Sigmoid colon (tissue), 7 donors: ENCODE measurements around the gene CHSY3. TPM values are rescaled to one million over a fixed set of nuclear protein-coding genes. Genes with fewer than 3 reads are reported as not detected.

Source experiments
- DNase-seq: peaks from one replicate; pipeline ENCODE4 v3.0.0-alpha.2; 2019
- H3K27ac ChIP-seq, 4 donors: fragments of 200-600 bp; sonication (generic); one replicate each; pipeline ENCODE4 v1.5.1; 2016 to 2019; ENCODE audit warnings: mild to moderate bottlenecking in 1 of 4
- H3K27me3 ChIP-seq, 3 donors: fragments of 200-600 bp; sonication (generic); one replicate each; pipeline ENCODE4 v1.5.1; 2019; ENCODE audit warnings: mild to moderate bottlenecking in 1 of 3
- H3K36me3 ChIP-seq, 4 donors: fragments of 200-600 bp; sonication (generic); one replicate each; pipeline ENCODE4 v1.5.1; 2016 to 2019
- H3K4me1 ChIP-seq, 4 donors: fragments of 200-600 bp; sonication (generic); one replicate each; pipeline ENCODE4 v1.5.1; 2017 to 2019
- H3K4me3 ChIP-seq, 4 donors: fragments of 200-600 bp; sonication (generic); one replicate each; pipeline ENCODE4 v1.5.1; 2017 to 2019; ENCODE audit warnings: mild to moderate bottlenecking in 2 of 4, moderate library complexity in 1 of 4
- H3K9me3 ChIP-seq, 4 donors: fragments of 200-600 bp in 3 of 4; sonication (generic) in 3 of 4; one replicate each; pipeline versions ENCODE4 v1.5.1 to v1.6.1; 2013 to 2019
- CTCF ChIP-seq, 4 experiments: fragments of 450-650 bp in 3 of 4; fragments of 200-600 bp in 1 of 4; IDR thresholded peaks; one replicate each; pipeline ENCODE4 v1.5.1; 2016 to 2019; ENCODE audit warnings: antibody characterized with exemption in 4 of 4, mild to moderate bottlenecking in 3 of 4, moderate library complexity in 2 of 4
- EP300 ChIP-seq, 4 donors: sonication (generic); formaldehyde crosslinking; IDR thresholded peaks; one replicate each; pipeline ENCODE4 v1.6.1; 2017; ENCODE audit warnings: antibody characterized with exemption in 4 of 4
- POLR2A ChIP-seq, 2 donors: fragments of 450-650 bp; IDR thresholded peaks; one replicate each; pipeline ENCODE4 v1.6.1; 2016; ENCODE audit warnings: antibody characterized with exemption in 2 of 2, mild to moderate bottlenecking in 2 of 2, moderate library complexity in 2 of 2
- POLR2AphosphoS5 ChIP-seq, 4 donors: sonication (generic); formaldehyde crosslinking; IDR thresholded peaks; one replicate each; pipeline ENCODE4 v1.6.1; 2017; ENCODE audit warnings: antibody characterized with exemption in 4 of 4
- WGBS, 2 donors: extraction: QIAGEN DNeasy Blood & Tissue Kit; methylation state at CpG; one replicate each; pipeline ENCODE4 v1.1.7; 2013; 5-methylcytosine and 5-hydroxymethylcytosine counted together
- intact Hi-C: fragments of 100-400 bp; cut with DNase I; formaldehyde crosslinking; loops from one replicate; pipeline ENCODE4 v1.15.1; 2023
- polyA plus RNA-seq, 3 donors: library from polyadenylated mRNA; stranded (reverse); fragments of 200-250 nt; gene quantifications; one replicate each; pipeline ENCODE4 v1.2.3, GENCODE V29; 2013
- total RNA-seq, 4 donors: library from RNA; depleted of rRNA; stranded (reverse); fragments of >200 nt; gene quantifications; one replicate each; pipeline ENCODE4 v1.1.0, GENCODE V29; 2016
- donor health status: healthy with polysubstance abuse.
- donor health status: Bipolar disorder and iron deficiency.
- donor health status: healthy.

CHSY3 gene
- total and polyA plus RNA-seq, 7 donors, result under 0.01 to 3.3 (median 1.2) TPM; not detected in 1

- Histone ChIP-seq H3K27ac (no peak overlapping the region), H3K27me3 (no peaks in the 10 kb centered on the region), H3K9me3 (no peaks in the 10 kb centered on the region), H3K4me1 (no peaks in the 10 kb centered on the region), H3K4me3 (no peak overlapping the region), H3K36me3 (no peaks in the 10 kb centered on the region)
- intact Hi-C loops, result no loop called here
- DNase-seq, result no peak
- TF ChIP-seq POLR2A (IDR thresholded peaks at IDR 0.05) (no peak), POLR2AphosphoS5 (IDR thresholded peaks at IDR 0.05) (no peak), CTCF (IDR thresholded peaks at IDR 0.05) (no peak), EP300 (IDR thresholded peaks at IDR 0.05) (no peak)
These were observed 133.6 kb downstream of the CHSY3 start for GRCh38 chr5:130037905-130038304.

- no peak overlapping the region for H3K27ac ChIP-seq
- no peaks in the 10 kb centered on the region for H3K9me3 ChIP-seq
- H3K4me1 ChIP-seq, result no peaks in the 10 kb centered on the region
- DNase-seq, result no peak
- no peak overlapping the region for H3K4me3 ChIP-seq
- intact Hi-C loops, result no loop called here
- no peaks in the 10 kb centered on the region for H3K36me3 ChIP-seq
- H3K27me3 ChIP-seq, result no peaks in the 10 kb centered on the region
- no peak for TF ChIP-seq CTCF (IDR thresholded peaks at IDR 0.05)
- TF ChIP-seq EP300 (IDR thresholded peaks at IDR 0.05), result no peak
- TF ChIP-seq POLR2AphosphoS5 (IDR thresholded peaks at IDR 0.05), result no peak
- no peak for TF ChIP-seq POLR2A (IDR thresholded peaks at IDR 0.05)
- WGBS, 2 donors, result 90 to 94% methylated on average over 1 of the region's 1 CpG
These were observed 139.6 kb downstream of the CHSY3 start for GRCh38 chr5:130043834-130044233.

DNA sequence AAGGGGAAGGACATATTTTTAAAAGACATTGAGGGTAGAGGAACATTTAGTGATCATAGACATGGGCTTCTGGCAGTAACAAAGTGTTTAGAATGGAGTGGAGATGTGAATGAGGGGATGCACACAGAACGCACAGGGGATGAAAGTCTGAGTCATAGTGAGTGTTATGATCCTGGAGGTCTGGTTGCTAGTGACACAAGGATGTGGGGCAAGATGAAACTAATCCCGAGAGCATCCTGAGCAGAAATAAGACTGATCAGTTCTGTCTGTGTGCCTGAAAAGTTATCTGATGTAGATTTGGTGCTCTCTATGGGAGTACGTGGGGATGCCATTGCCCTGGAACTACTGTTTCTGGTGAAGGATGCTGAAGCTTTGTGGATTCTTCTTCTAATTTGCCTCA lies 141.1 kb downstream of the CHSY3 start:
- DNase-seq, result no peak
- H3K27me3 ChIP-seq, result no peaks in the 10 kb centered on the region
- TF ChIP-seq POLR2A (IDR thresholded peaks at IDR 0.05) (no peak), EP300 (IDR thresholded peaks at IDR 0.05) (no peak), POLR2AphosphoS5 (IDR thresholded peaks at IDR 0.05) (no peak), CTCF (IDR thresholded peaks at IDR 0.05) (no peak)
- WGBS, 2 donors, result 75 to 84% methylated on average over 3 of the region's 3 CpGs
- H3K36me3 ChIP-seq, result no peaks in the 10 kb centered on the region
- H3K27ac ChIP-seq, result no peak overlapping the region
- H3K4me3 ChIP-seq, result no peak overlapping the region
- intact Hi-C loops, result no loop called here
- no peaks in the 10 kb centered on the region for H3K9me3 ChIP-seq
- H3K4me1 ChIP-seq, result no peaks in the 10 kb centered on the region

- Histone ChIP-seq H3K4me3 (no peak overlapping the region), H3K27me3 (no peaks in the 10 kb centered on the region), H3K27ac (no peak overlapping the region), H3K9me3 (no peaks in the 10 kb centered on the region), H3K4me1 (no peaks in the 10 kb centered on the region), H3K36me3 (no peaks in the 10 kb centered on the region)
- no peak for TF ChIP-seq CTCF (IDR thresholded peaks at IDR 0.05)
- no peak for TF ChIP-seq POLR2A (IDR thresholded peaks at IDR 0.05)
- TF ChIP-seq EP300 (IDR thresholded peaks at IDR 0.05), result no peak
- no peak for DNase-seq
- WGBS, 2 donors, result 68 to 83% methylated on average over 3 of the region's 3 CpGs
- intact Hi-C loops, result no loop called here
These were observed 146.3 kb downstream of the CHSY3 start for GRCh38 chr5:130050585-130050984.

GRCh38 chr5:130052752-130053151 lies 148.5 kb downstream of the CHSY3 start:
- no peak for TF ChIP-seq EP300 (IDR thresholded peaks at IDR 0.05)
- intact Hi-C loops, result no loop called here
- DNase-seq, result no peak
- Histone ChIP-seq H3K27me3 (no peaks in the 10 kb centered on the region), H3K4me1 (no peaks in the 10 kb centered on the region), H3K36me3 (no peaks in the 10 kb centered on the region), H3K9me3 (no peaks in the 10 kb centered on the region), H3K4me3 (no peak overlapping the region), H3K27ac (no peak overlapping the region)
- WGBS, 2 donors, result 60 to 89% methylated on average over 1 of the region's 1 CpG
